ENCODE results near the gene PITHD1. TPM values are rescaled to one million over a fixed set of nuclear protein-coding genes. Genes with fewer than 3 reads are reported as not detected.

The PITHD1 gene
- total and polyA plus RNA-seq, 3 donors from 2014 or later: 83.7 to 99.3 (median 89.9) TPM

DNA sequence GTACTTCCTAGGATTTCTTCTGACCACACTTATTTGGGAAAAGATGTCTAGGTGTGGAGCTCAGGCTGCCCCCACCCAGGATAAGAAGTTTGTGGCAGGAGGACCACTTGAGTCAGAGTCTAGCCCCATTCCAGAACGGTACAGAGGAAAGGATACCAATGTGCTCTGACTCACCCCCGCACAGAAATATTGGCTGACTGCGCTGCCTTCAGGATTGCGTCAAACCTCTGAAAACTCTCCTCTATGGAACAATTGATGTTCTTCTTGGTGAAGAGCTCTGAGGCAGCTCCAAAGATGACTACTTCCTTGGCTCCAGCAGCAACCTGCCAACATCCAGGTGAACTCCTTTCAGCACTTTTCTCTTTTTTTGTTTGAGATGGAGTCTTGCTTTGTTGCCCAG lies 35.8 kb downstream of the PITHD1 start:
- Histone ChIP-seq H3K4me3 (no peak overlapping the region), H3K36me3 (ENCODE audit: low read depth, missing control alignments) (no peaks in the 10 kb centered on the region), H3K27me3 (no peaks in the 10 kb centered on the region), H3K4me1 (peaks cover 10% of the 10 kb centered on the region), H3K9me3 (no peaks in the 10 kb centered on the region), H3K27ac (no peak overlapping the region)
- 87 to 92% methylated on average over 4 of the region's 4 CpGs for WGBS, 2 donors
- TF ChIP-seq, protein P1, sequence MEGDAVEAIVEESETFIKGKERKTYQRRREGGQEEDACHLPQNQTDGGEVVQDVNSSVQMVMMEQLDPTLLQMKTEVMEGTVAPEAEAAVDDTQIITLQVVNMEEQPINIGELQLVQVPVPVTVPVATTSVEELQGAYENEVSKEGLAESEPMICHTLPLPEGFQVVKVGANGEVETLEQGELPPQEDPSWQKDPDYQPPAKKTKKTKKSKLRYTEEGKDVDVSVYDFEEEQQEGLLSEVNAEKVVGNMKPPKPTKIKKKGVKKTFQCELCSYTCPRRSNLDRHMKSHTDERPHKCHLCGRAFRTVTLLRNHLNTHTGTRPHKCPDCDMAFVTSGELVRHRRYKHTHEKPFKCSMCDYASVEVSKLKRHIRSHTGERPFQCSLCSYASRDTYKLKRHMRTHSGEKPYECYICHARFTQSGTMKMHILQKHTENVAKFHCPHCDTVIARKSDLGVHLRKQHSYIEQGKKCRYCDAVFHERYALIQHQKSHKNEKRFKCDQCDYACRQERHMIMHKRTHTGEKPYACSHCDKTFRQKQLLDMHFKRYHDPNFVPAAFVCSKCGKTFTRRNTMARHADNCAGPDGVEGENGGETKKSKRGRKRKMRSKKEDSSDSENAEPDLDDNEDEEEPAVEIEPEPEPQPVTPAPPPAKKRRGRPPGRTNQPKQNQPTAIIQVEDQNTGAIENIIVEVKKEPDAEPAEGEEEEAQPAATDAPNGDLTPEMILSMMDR (IDR thresholded peaks at IDR 0.05): no peak
- no peak for TF ChIP-seq POLR2A (IDR thresholded peaks at IDR 0.05)
- no peak for DNase-seq
- intact Hi-C loops (cut with DNase I; ENCODE audit: low total_unique reads): no loop called here

DNA sequence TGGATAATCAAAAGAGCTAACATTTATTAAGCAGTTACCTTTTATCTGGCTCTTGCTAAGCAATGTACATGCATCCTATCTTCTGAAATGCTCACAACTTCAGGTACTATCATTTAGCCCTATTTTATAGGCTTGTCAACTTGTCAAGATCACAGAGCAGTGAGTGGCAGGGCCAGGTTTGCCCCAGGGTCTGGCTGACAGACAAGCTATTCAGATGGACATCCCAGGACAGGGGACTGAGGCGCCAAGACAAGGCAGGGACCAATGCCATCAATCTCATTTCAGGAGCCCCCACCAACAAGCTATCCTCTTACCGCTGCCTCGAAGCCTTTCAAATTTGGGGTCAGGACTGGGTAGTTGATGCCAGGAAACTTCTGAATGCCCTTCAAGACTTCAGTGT lies 38.1 kb downstream of the PITHD1 start:
- no peak for TF ChIP-seq POLR2A (IDR thresholded peaks at IDR 0.05)
- TF ChIP-seq, protein P1 (IDR thresholded peaks at IDR 0.05): no peak
- 93% methylated on average over 3 of the region's 3 CpGs for WGBS, 2 donors
- no peaks in the 10 kb centered on the region for H3K4me1 ChIP-seq
- no peak overlapping the region for H3K27ac ChIP-seq
- H3K27me3 ChIP-seq: no peaks in the 10 kb centered on the region
- no peaks in the 10 kb centered on the region for H3K9me3 ChIP-seq
- intact Hi-C loops (cut with DNase I; ENCODE audit: low total_unique reads): no loop called here
- no peak for DNase-seq
- no peaks in the 10 kb centered on the region for H3K36me3 ChIP-seq (ENCODE audit: low read depth, missing control alignments)
- no peak overlapping the region for H3K4me3 ChIP-seq

DNA sequence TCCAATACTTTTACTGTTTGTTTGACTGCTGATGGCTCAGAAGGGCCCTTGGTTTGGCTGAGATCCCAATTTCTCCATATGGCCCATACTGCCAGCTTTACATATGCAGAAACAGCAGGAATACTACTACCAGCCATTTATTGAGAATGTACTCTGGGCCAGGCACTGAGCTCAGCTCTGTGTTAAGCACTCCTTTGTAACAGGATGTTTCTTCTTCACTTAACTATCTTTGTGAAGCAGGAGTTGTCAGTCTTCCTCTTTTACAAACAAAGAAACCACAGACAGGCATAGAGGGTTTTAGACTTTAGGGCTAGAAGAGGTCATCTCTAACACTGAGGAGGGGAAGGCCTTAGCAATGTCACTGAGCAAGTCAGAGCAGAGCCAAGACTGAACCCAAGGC lies 38.7 kb downstream of the PITHD1 start:
- intact Hi-C loops (cut with DNase I; ENCODE audit: low total_unique reads): no loop called here
- H3K4me3 ChIP-seq: no peak overlapping the region
- no peak for DNase-seq
- no peaks in the 10 kb centered on the region for H3K4me1 ChIP-seq
- no peak overlapping the region for H3K27ac ChIP-seq
- TF ChIP-seq, protein P1 (IDR thresholded peaks at IDR 0.05): no peak
- TF ChIP-seq POLR2A (IDR thresholded peaks at IDR 0.05): no peak
- no peaks in the 10 kb centered on the region for H3K36me3 ChIP-seq (ENCODE audit: low read depth, missing control alignments)
- no peaks in the 10 kb centered on the region for H3K9me3 ChIP-seq
- no peaks in the 10 kb centered on the region for H3K27me3 ChIP-seq

DNA sequence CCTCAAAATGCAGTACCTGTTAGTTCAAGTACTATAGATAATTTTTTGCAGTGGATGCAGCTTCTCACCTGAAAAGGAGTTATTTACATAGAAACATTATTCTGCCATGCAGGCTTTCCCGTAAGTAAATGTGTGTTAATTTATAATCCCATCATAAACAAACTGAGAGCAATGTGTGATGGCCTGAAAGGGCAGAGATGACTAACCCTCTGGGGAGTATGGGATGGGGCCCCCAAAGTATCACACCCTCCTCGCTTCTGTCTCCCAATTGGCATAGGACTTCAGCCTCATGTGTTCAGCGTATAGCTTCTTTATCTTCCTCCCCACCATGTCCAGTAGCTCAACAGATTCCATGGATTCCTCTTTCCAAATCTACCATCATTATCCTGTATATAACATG lies 39.4 kb downstream of the PITHD1 start:
- Histone ChIP-seq H3K4me1 (no peaks in the 10 kb centered on the region), H3K27ac (no peak overlapping the region), H3K4me3 (no peak overlapping the region), H3K9me3 (no peaks in the 10 kb centered on the region), H3K27me3 (no peaks in the 10 kb centered on the region), H3K36me3 (ENCODE audit: low read depth, missing control alignments) (no peaks in the 10 kb centered on the region)
- 89 to 96% methylated on average over 3 of the region's 3 CpGs for WGBS, 2 donors
- no peak for TF ChIP-seq POLR2A (IDR thresholded peaks at IDR 0.05)
- intact Hi-C loops (cut with DNase I; ENCODE audit: low total_unique reads): no loop called here
- no peak for DNase-seq

DNA sequence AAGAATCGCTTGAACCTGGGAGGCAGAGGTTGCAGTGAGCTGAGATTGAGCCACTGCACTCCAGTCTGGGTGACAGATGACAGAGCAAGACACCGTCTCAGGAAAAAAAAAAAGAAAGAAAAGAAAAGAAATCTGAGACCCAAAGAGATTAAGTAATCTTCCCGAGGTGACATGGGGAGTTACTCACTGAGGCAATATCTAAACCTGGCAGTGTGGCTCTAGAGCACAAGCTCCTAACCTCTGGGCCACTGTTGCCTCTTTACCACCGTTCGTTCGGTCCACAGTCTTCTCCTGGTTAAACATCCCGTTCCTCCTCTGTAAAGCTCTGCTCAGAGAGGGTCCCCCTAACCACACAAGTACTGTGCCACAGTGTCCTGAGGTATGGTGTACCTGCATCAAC lies 45.5 kb downstream of the PITHD1 start:
- no peak overlapping the region for H3K4me3 ChIP-seq
- intact Hi-C loops (cut with DNase I; ENCODE audit: low total_unique reads): no loop called here
- H3K27ac ChIP-seq: no peak overlapping the region
- no peaks in the 10 kb centered on the region for H3K36me3 ChIP-seq (ENCODE audit: low read depth, missing control alignments)
- no peaks in the 10 kb centered on the region for H3K27me3 ChIP-seq
- TF ChIP-seq POLR2A (IDR thresholded peaks at IDR 0.05): no peak
- TF ChIP-seq, protein P1 (IDR thresholded peaks at IDR 0.05): no peak
- peaks cover 6% of the 10 kb centered on the region for H3K4me1 ChIP-seq
- no peaks in the 10 kb centered on the region for H3K9me3 ChIP-seq
- 76 to 89% methylated on average over 6 to 7 of the region's 7 CpGs for WGBS, 2 donors
- DNase-seq: no peak
